Eye (tissue), 1 donor: Measurements from ENCODE around the gene PCDHB15.

Source experiments
- DNase-seq: peaks from one replicate; pipeline ENCODE4 v3.0.0-alpha.2; 2015

The PCDHB15 gene

GRCh38 chr5:141250576-141250975 is 5.4 kb downstream of the PCDHB15 start:
- no peak for DNase-seq

GRCh38 chr5:141258464-141258863 is 13.3 kb downstream of the PCDHB15 start:
- no peak for DNase-seq

GRCh38 chr5:141258948-141259347 is 13.8 kb downstream of the PCDHB15 start:
- no peak for DNase-seq

- DNase-seq = no peak
Observed at GRCh38 chr5:141260458-141261237, 15.5 kb downstream of the PCDHB15 start.

GRCh38 chr5:141261238-141261546 is 16.0 kb downstream of the PCDHB15 start:
- DNase-seq = no peak

GRCh38 chr5:141269195-141269594 is 24.0 kb downstream of the PCDHB15 start:
- DNase-seq = no peak

- no peak for DNase-seq
Observed at GRCh38 chr5:141272906-141273305, 27.7 kb downstream of the PCDHB15 start.

GRCh38 chr5:141298376-141298775 is 53.2 kb downstream of the PCDHB15 start:
- DNase-seq = no peak
